ENCODE measurements around the gene SSX3.
"Not testable (repeated sequence)": the region's sequence is repeated elsewhere in the genome, so short reads cannot be mapped to it uniquely, and the experiment has no call there.

GRCh38 chrX:48370408-48370807 lies 13.9 kb upstream of the SSX3 start:
- TF ChIP-seq GABPA (IDR thresholded peaks at IDR 0.05; ENCODE audit: low read depth); CTCF (IDR thresholded peaks at IDR 0.05; ENCODE audit: insufficient read depth, low read length); POLR2AphosphoS5 (IDR thresholded peaks at IDR 0.05; ENCODE audit: low read depth); REST (IDR thresholded peaks at IDR 0.05; ENCODE audit: insufficient replicate concordance, low read depth): not testable (repeated sequence)
